CD4-positive, alpha-beta T cell treated with Interleukin-17A for 1 hour (primary cell): ENCODE results near the gene LMNA.
A peak's percentile ranks its signal among the peaks of the same experiment; 100 is the strongest.

Source experiments
- DNase-seq: peaks from one replicate; pipeline ENCODE4 v3.0.0-alpha.2; 2020

Gene LMNA

GRCh38 chr1:156143765-156144489 lies 29.4 kb downstream of the LMNA start:
- DNase-seq, result peak; percentile 50

DNA sequence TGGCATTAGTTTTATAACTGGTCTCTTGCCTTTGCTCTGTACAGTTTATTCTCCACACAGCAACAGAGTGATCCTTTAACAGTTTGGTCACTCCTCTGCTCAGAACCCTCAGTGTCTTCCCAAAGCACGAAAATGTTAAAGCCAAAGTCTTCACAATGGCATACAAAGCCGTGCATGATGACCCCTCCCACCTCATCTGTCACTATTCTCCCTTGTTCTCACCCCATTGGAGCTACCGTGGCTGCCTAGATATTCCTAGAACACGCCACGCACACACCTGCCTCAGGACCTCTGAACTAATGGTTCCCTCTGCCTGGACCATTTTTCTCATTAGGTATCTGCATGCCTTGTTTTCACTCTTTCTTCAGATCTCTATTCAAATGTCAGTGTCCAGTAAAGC lies 30.2 kb downstream of the LMNA start:
- DNase-seq, result peak; percentile 52

DNA sequence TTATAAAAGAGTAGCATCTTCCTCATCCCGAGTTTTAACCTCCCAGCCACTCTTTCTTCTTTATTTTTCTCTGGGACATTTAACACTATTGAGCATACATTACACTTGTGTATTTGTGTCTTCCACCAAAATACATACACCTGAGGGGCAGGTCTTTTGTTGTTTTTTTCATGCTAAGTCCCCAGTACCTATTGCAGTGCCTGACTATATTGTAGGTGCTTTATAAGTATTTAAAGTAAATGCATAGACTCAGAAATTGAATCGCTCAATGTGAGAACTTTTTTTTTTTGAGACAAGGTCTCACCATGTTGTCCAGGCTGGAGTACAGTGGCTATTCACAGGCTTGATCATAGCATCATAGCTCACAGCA lies 31.1 kb downstream of the LMNA start:
- no peak for DNase-seq

DNA sequence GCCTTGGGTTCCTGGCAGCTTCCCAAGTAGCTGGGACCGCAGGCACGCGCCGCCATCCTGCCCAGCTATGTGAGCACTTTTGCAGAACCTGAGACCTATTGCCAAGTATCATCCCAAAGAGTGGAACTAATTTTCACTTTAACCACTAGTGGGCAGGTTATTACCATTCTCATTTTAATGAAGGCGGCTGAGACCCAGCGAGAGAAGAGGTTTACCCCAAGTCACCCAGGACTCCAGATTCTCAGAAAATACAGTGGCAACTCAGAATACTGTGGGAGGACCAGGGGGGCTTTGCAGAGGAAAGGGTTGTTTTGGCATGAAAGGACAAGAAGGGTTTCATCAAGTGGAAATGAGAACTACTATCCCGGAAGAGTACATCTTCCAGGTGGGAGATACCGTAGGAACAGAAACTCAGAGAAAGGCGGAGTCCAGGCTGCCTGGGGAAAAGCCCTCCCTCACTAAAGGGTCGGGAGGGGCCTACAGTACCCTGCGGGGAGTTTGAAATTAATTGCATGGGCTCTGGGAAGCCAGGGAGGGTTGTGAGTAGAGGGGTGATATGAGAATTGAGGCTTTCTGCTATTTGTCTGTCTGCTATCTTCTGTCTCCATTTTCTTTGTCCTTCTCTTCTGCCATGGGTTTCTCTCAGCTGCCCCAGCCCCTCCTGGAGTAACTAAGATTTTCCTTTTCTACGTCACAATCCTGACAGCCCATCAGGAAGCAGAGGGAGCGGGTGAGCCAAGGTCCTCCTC lies 31.7 kb downstream of the LMNA start:
- peak; percentile 85 for DNase-seq

GRCh38 chr1:156146769-156147405 lies 32.4 kb downstream of the LMNA start:
- DNase-seq, result peak; percentile 53

DNA sequence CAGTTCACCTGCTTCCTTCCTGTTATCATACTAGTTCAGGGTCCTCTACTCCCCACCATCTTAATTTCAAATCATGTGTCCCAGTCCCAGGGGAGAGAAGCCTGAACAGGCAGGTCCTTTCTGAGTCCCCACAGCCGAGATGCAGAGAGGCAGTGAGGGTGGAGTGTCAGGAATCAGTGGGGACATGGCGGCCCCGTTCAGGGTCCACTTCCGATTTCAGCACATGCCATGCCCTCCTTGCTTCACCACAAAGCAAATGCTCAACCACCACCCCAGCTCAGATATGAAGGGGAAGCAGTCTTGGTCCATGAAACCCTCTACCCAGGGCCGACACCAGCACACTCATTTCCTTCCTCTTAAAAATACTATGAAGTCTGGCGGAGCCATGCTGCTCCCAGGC lies 33.7 kb downstream of the LMNA start:
- DNase-seq, result peak; percentile 52

- no peak for DNase-seq
Measured at GRCh38 chr1:156149374-156150332, 35.1 kb downstream of the LMNA start.

- peak; percentile 39 for DNase-seq
Measured at GRCh38 chr1:156150333-156151011, 36.0 kb downstream of the LMNA start.

DNA sequence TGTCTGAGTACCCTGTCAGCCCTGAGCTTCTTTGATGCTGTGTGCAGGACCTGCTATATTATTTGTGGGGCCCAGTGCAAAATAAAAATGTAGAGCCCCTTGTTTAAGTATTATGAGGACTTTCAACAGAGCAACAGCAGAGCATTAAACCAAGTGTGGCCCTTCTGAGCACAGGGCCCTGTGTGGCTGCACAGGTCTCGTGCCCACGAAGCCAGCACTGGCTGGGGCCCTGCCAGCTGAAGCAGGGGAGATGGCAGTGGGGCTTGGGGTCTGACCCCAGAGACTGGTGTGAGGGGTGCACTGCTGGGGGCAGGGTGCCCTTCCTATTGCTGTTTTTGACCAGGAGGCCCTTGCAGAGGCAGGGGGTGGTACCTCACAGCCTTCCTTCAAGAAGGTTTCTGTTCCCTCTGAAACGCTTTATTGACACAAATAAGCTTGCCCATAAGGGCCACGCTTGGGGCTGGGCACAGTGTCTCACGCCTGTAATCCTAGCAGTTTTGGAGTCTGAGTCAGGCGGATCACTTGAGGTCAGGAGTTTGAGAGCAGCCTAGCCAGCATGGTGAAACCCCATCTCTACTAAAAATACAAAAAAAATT lies 36.7 kb downstream of the LMNA start:
- peak; percentile 44 for DNase-seq

DNA sequence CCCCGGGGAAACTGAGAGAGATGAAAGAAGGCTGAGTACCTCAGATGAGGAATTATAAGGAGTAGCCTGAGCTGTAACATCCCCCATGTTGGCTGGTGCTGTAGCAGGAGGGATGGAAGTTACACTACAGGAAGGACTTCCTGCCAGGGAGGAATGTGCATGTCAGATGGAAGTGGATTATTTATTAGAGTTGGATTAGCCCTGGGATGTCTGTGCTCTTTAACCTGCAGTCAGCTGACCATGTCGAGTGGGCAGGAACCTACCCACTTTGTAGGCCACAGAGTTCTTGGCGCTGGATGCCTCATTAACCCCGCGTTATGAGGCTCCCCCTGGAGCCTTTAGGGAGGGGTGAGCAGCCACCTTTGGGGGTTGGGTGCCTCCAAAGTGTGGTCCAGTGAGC lies 38.1 kb downstream of the LMNA start:
- DNase-seq, result no peak

DNA sequence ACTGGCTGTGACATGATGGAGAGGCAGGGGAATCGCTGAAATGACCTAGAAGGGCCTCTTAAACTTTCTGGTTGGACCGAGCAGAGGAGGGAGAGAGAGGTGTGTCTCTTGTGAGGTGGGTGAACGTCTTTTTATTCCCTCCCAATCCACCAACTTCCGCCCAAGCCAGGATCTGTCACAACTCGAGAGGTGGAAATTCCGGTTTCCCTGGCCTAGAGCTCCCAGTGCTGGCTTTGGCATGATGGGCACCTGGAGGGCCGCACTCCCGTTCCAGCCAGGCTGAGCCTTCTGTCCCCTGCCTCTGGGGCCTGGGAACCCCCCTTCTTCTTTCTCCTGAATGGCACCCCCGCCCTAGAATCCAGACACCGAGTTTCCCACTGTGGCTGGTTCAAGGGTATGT lies 38.9 kb downstream of the LMNA start, which contains the start of gene SEMA4A:
Gene SEMA4A, plus strand, starts transcription at position 224 of the 400 bp plus-strand sequence. CDS start 994 bp downstream, outside the sequence.
- no peak for DNase-seq

- DNase-seq, result peak; percentile 61
Measured at GRCh38 chr1:156154317-156154749, 39.8 kb downstream of the LMNA start.

- no peak for DNase-seq
Measured at GRCh38 chr1:156155756-156156510, 41.4 kb downstream of the LMNA start.

GRCh38 chr1:156157506-156157905 lies 43.0 kb downstream of the LMNA start:
- peak; percentile 39 for DNase-seq

DNA sequence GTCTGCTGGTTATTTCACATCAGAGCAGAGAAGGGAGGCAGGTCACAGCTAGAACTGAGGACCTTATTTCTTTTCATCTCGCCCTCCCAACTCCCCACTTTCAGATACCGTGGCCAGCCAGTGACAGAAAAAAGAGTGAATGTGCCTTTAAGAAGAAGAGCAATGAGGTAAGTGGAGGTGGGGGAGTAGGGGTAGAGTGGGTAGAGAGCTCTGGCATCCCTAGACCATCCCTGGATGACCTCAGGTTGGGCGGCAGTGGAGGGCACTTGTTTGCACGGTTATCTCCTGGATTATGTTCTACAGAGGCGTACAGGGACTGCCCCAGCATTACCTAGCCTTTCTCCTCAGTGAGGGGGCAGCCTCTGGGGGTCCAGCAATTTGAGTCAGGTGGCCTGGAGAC lies 43.5 kb downstream of the LMNA start:
- DNase-seq, result no peak

DNA sequence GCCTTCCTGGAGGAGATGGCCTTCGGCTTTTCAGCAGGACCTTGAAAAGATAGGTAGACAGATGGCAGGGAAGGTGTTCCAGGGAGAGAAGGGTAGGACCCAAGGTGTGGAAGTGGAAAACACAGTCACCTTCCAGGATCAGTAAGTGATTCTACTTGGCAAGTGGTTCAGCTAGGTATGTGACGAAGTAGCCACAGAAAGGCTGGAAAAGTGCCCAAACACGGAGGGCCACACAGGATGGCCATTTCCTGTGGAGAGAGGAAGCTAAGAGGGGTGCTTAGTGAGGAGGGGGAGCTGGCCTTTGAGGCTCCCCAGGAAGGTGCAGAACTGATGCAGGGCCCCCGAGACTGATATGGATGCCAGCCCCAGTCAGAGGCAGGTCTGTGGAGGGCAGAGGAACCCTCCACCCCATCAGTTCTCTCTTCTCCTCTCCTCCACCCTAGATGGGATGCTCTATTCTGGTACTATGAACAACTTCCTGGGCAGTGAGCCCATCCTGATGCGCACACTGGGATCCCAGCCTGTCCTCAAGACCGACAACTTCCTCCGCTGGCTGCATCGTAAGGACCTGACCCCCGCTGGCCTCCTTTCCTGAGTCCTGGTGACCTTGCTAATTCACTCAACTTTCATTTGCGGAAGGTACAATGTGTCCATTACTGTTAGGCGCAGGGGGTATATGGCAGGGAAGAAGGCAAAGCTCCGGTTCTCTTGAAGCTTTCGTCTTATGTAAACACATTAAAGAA lies 45.7 kb downstream of the LMNA start:
- DNase-seq, result no peak

- DNase-seq, result peak; percentile 77
Measured at GRCh38 chr1:156160743-156161171, 46.2 kb downstream of the LMNA start.

DNA sequence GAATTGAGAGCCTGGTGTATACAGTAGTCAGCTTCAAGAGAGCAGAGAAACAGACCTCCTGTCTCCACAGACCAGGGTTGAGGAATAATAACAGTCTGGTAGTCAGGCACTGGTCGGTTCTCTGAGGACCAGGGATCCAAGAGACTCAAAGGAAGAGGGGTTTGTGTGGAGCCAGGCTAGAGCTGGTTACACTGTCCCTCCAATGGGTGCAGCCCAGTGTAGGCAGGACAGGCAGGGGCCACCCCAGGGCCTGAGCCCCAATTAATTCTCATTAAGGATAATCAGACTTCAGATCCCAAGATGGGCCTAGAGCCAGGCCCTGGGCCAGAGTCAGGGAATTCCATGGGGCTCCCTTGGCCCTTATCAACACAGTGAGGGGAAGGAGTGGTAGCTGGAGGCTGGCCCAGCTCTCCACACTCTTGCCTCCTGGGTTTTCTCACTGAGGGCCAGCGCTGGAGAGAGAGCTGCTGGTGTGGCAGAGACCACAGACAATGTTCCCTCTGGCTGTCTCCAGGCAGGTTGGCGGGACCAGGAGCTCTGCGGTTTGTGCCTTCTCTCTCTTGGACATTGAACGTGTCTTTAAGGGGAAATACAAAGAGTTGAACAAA lies 48.0 kb downstream of the LMNA start:
- DNase-seq, result no peak

DNA sequence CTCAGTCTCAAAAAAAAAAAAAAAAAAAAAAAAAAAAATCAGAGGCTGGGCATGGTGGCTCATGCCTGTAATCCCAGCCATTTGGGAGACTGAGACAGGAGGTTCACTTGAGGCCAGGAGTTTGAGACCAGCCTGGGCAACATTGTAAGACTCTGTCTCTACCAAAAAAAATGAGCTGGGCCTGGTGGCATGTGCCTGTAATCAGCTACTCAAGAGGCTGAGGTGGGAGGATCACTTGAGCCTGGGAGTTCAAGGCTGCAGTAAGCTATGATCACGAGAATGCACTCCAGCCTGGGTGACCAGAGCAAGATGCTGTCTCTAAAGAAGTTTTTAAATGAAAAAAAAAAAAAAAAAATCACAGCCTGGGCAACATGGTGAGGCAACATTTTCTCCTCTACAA lies 49.2 kb downstream of the LMNA start:
- no peak for DNase-seq
